ENCODE data around the gene KLHDC8A. TPM values are rescaled to one million over a fixed set of nuclear protein-coding genes. Genes with fewer than 3 reads are reported as not detected.

The KLHDC8A gene
- total and polyA plus RNA-seq, 4 donors, result 9.9 to 56.8 (median 31.0) TPM

DNA sequence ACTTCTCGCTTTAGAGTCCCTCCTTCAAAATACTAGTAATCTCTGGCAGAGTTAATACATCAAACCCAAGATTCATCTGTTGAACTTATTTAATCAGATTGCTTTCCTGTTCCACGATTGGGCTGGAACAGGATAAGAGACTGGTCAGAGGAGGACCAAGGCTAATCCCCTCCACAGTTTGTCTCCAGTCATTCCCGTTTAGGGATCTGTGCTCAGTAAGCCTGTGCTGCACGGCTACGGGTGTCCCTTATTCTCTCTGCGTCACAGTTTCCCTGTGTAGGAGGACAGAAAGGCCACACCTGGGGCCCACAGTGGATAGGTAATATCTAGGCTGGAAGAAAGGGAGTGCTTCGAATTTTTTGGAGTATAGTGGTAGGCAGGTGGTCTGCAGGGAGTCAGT is 18.7 kb downstream of the KLHDC8A start:
- Histone ChIP-seq H3K27ac (ENCODE audit: low read depth, low read length) (no peak overlapping the region), H3K4me1 (ENCODE audit: control insufficient read depth, insufficient read depth, low read length) (peaks cover 13% of the 10 kb centered on the region), H3K27me3 (ENCODE audit: control insufficient read depth, insufficient read depth, low read length) (no peaks in the 10 kb centered on the region), H3K4me3 (ENCODE audit: low read depth, low read length) (no peak overlapping the region), H3K9me3 (ENCODE audit: control insufficient read depth, insufficient read depth, low read length) (no peaks in the 10 kb centered on the region), H3K36me3 (ENCODE audit: control insufficient read depth, insufficient read depth, low read length) (peaks cover 26% of the 10 kb centered on the region)
- DNase-seq (ENCODE audit: low read depth in 4 of 6, low spot score in 6 of 6), result no peak
- WGBS (ENCODE audit: insufficient coverage), result 80% methylated on average over 4 of the region's 7 CpGs

DNA sequence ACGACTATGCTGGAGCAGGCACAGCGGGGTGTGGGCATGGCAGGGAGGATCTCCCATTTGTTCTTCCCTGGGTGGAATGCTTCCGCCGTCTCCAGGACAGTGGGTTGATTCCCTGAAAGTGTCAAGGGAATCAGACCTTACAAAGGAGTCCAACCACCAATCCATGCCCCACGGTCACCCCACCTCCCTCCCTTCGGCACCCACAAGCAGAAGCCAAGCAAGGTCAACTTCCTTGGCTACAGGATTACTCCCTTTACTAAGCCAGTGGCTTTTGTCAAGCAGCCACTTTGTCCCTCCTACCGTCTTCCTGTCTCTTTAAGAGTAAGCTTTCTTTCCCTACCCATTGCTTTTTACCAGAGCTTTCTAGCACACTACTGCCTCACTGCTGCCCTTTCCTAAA is 19.2 kb downstream of the KLHDC8A start:
- WGBS (ENCODE audit: insufficient coverage), result 70% methylated on average over 7 of the region's 7 CpGs
- Histone ChIP-seq H3K27me3 (ENCODE audit: control insufficient read depth, insufficient read depth, low read length) (no peaks in the 10 kb centered on the region), H3K36me3 (ENCODE audit: control insufficient read depth, insufficient read depth, low read length) (peaks cover 22% of the 10 kb centered on the region), H3K4me1 (ENCODE audit: control insufficient read depth, insufficient read depth, low read length) (peaks cover 8% of the 10 kb centered on the region), H3K9me3 (ENCODE audit: control insufficient read depth, insufficient read depth, low read length) (no peaks in the 10 kb centered on the region), H3K4me3 (ENCODE audit: low read depth, low read length) (no peak overlapping the region), H3K27ac (ENCODE audit: low read depth, low read length) (no peak overlapping the region)
- DNase-seq (ENCODE audit: low read depth in 4 of 6, low spot score in 6 of 6), result no peak

DNA sequence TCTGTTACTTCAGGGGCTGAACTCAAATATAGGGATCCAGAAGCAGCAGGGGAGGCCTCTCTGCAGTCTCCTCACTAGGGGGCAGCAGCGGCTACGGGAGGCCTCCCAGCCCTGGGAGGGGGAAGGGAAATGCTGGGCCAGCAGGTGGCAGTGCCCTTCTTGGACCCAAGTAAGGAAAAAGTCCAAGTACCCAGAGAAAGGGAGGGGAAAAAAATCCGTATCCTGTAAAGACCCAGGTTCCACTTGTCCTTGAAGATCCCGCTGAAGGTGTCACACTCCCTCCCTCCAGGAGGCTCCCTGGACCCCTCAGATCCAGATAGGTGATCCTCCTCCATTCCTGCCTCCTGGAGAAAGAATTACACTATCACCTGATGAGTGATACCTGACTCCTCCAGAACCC is 21.0 kb downstream of the KLHDC8A start:
- H3K27ac ChIP-seq (ENCODE audit: low read depth, low read length), result no peak overlapping the region
- no peaks in the 10 kb centered on the region for H3K9me3 ChIP-seq (ENCODE audit: control insufficient read depth, insufficient read depth, low read length)
- peaks cover 5% of the 10 kb centered on the region for H3K4me1 ChIP-seq (ENCODE audit: control insufficient read depth, insufficient read depth, low read length)
- H3K4me3 ChIP-seq (ENCODE audit: low read depth, low read length), result no peak overlapping the region
- H3K36me3 ChIP-seq (ENCODE audit: control insufficient read depth, insufficient read depth, low read length), result peaks cover 22% of the 10 kb centered on the region
- peak in 4 of 6 donors; percentile 74 to 96 (median 88) for DNase-seq (ENCODE audit: low read depth in 4 of 6, low spot score in 6 of 6)
- no peaks in the 10 kb centered on the region for H3K27me3 ChIP-seq (ENCODE audit: control insufficient read depth, insufficient read depth, low read length)
- WGBS (ENCODE audit: insufficient coverage), result 0% methylated on average over 2 of the region's 4 CpGs

DNA sequence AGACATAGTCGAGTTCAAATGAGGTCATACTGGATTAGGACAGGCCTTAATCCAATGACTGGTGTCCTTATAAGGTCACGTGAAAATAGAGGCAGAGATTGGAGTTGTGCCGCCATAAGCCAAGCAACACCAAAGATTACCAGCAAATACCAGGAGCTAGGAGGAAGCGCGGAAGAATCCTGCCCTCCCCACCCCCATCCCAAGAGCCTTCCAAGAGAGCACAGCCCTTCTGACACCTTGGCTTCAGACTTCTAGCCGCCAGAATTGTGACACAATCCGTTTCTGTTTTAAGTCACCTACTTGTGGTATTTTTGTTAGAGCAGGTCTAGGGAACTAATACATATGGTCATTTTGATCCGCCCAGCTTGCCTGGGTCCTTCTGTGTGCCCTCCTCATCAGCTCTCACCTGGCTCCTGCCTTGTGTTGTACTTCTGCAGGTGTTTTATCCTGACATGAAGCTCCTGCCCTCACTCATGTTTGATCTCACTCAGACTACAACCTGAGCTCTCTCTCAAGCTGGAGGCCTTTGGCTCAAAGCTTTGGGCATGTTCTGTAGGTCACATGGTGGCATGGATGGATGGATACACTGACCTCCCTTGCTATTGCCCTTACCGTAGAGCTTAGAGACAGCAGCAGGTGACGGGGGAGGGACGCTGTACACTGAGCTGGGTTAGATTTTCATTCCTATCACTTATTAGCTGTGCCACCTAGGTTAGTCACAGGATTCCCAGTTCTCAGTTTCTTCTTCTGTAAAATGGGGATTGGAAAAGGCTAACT is 24.5 kb downstream of the KLHDC8A start:
- WGBS (ENCODE audit: insufficient coverage), result 74% methylated on average over 3 of the region's 11 CpGs
- H3K4me3 ChIP-seq (ENCODE audit: low read depth, low read length), result no peak overlapping the region
- DNase-seq (ENCODE audit: low read depth in 4 of 6, low spot score in 6 of 6), result no peak
- H3K4me1 ChIP-seq (ENCODE audit: control insufficient read depth, insufficient read depth, low read length), result peaks cover 5% of the 10 kb centered on the region
- H3K27ac ChIP-seq (ENCODE audit: low read depth, low read length), result no peak overlapping the region
- H3K36me3 ChIP-seq (ENCODE audit: control insufficient read depth, insufficient read depth, low read length), result peaks cover 8% of the 10 kb centered on the region
- H3K27me3 ChIP-seq (ENCODE audit: control insufficient read depth, insufficient read depth, low read length), result no peaks in the 10 kb centered on the region
- H3K9me3 ChIP-seq (ENCODE audit: control insufficient read depth, insufficient read depth, low read length), result no peaks in the 10 kb centered on the region

DNA sequence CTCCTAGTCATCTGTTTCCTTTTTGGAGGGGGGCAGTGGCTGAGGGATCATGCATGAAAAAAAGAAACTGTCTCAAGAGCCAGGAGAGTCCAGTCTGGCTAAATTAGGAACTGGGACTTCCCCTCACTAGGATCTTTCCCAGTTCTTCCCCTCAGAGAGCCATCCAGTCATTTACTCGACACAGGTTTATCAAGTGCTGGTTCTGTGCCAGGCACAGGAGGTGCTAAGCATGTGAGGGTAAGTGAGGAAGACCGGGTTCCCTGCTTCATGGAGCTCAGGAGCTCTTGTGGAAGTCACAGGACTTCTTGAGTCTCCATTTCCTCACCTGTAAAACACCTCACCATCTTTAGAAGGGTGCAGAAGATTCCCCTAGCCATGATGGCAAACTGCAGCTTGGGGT is 26.6 kb downstream of the KLHDC8A start:
- no peak overlapping the region for H3K4me3 ChIP-seq (ENCODE audit: low read depth, low read length)
- DNase-seq (ENCODE audit: low read depth in 4 of 6, low spot score in 6 of 6), result no peak
- no peak overlapping the region for H3K27ac ChIP-seq (ENCODE audit: low read depth, low read length)
- peaks cover 2% of the 10 kb centered on the region for H3K4me1 ChIP-seq (ENCODE audit: control insufficient read depth, insufficient read depth, low read length)
- no peaks in the 10 kb centered on the region for H3K36me3 ChIP-seq (ENCODE audit: control insufficient read depth, insufficient read depth, low read length)
- H3K9me3 ChIP-seq (ENCODE audit: control insufficient read depth, insufficient read depth, low read length), result no peaks in the 10 kb centered on the region
- no peaks in the 10 kb centered on the region for H3K27me3 ChIP-seq (ENCODE audit: control insufficient read depth, insufficient read depth, low read length)
- no CpG with 5 or more reads among the region's 2 CpGs for WGBS (ENCODE audit: insufficient coverage)

DNA sequence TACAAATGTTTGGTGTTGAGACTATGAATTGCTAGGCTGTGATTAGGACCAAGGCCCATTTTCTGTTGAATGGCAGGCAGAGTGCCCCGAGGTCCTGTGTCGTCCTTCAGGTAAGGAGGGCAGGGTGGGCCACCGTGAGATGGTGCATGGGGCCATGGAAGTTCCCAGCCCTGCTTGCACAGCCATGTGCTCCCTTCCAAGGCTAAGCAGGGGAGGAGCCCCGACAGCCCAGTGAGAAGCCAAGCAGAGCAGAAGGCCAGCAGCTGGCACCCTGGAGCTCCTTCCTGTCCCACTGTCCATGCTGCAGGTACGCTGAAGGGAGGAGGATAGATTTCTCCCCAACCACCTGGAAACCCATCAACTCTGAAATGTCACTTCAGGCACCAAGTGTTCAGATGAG is 27.0 kb downstream of the KLHDC8A start:
- peaks cover 3% of the 10 kb centered on the region for H3K4me1 ChIP-seq (ENCODE audit: control insufficient read depth, insufficient read depth, low read length)
- 69% methylated on average over 4 of the region's 5 CpGs for WGBS (ENCODE audit: insufficient coverage)
- H3K4me3 ChIP-seq (ENCODE audit: low read depth, low read length), result no peak overlapping the region
- no peak for DNase-seq (ENCODE audit: low read depth in 4 of 6, low spot score in 6 of 6)
- H3K27me3 ChIP-seq (ENCODE audit: control insufficient read depth, insufficient read depth, low read length), result no peaks in the 10 kb centered on the region
- H3K9me3 ChIP-seq (ENCODE audit: control insufficient read depth, insufficient read depth, low read length), result no peaks in the 10 kb centered on the region
- no peaks in the 10 kb centered on the region for H3K36me3 ChIP-seq (ENCODE audit: control insufficient read depth, insufficient read depth, low read length)
- no peak overlapping the region for H3K27ac ChIP-seq (ENCODE audit: low read depth, low read length)

DNA sequence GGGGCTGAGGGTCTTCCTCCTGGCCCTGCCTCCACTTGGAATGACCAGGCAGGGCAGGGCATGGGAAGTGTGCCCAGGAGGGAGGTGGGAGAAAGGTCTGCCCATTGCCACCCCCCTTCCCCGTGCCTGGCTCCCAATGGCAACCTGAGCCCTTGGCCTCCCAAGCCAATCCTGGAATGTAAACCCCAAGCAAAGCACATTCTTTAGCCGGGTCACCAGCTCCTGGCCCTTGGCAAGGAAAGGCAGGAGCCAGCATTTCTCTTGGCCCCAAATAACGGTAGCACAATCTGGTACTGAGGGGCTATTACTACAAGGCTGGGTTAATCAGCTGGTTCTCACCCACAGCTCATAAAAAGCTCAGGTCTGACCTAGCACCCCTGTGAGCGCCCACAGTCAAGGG is 28.2 kb downstream of the KLHDC8A start:
- no peak overlapping the region for H3K4me3 ChIP-seq (ENCODE audit: low read depth, low read length)
- 55% methylated on average over 3 of the region's 4 CpGs for WGBS (ENCODE audit: insufficient coverage)

DNA sequence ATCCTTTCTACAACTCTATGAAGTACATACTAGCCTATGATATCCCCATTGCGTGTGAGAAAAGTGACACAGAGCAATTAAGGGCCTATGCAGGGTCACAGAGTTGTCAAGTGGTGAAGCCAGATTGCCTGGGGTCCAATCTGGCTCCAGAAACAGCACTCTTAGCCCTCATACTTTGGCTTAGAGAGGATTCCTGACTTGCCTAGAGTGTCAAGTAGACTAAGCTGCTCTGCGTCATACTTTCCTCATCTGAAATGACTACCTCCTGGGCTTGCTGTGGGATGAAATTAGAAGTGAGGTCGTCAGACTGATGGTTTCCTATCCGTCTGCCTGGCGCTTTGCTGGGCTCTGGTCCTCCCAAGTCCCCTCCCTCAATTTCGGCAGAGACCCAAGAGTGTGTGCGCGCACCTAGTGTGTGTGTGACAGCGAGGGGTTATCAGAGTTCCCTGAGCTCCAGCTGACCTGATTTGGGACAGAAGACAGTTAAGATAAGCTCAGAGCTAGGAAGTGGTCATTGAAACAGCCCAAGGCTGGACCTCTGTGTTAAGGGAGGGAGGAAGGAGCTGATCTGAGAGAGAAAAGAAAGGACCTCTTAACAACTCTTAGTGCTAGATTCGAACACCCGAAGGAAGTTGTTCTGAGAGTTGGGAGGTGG is 29.8 kb downstream of the KLHDC8A start:
- no peak overlapping the region for H3K4me3 ChIP-seq (ENCODE audit: low read depth, low read length)
- H3K36me3 ChIP-seq (ENCODE audit: control insufficient read depth, insufficient read depth, low read length), result no peaks in the 10 kb centered on the region
- H3K9me3 ChIP-seq (ENCODE audit: control insufficient read depth, insufficient read depth, low read length), result no peaks in the 10 kb centered on the region
- no peaks in the 10 kb centered on the region for H3K27me3 ChIP-seq (ENCODE audit: control insufficient read depth, insufficient read depth, low read length)
- WGBS (ENCODE audit: insufficient coverage), result 86% methylated on average over 9 of the region's 11 CpGs
- H3K4me1 ChIP-seq (ENCODE audit: control insufficient read depth, insufficient read depth, low read length), result peaks cover 3% of the 10 kb centered on the region
- no peak for DNase-seq (ENCODE audit: low read depth in 4 of 6, low spot score in 6 of 6)
- no peak overlapping the region for H3K27ac ChIP-seq (ENCODE audit: low read depth, low read length)

More for the DNA sequence above, 28.2 kb downstream of the KLHDC8A start:
- H3K27me3 ChIP-seq (ENCODE audit: control insufficient read depth, insufficient read depth, low read length), result no peaks in the 10 kb centered on the region
- no peaks in the 10 kb centered on the region for H3K36me3 ChIP-seq (ENCODE audit: control insufficient read depth, insufficient read depth, low read length)
- no peak for DNase-seq (ENCODE audit: low read depth in 4 of 6, low spot score in 6 of 6)
- no peaks in the 10 kb centered on the region for H3K9me3 ChIP-seq (ENCODE audit: control insufficient read depth, insufficient read depth, low read length)
- peaks cover 3% of the 10 kb centered on the region for H3K4me1 ChIP-seq (ENCODE audit: control insufficient read depth, insufficient read depth, low read length)
- H3K27ac ChIP-seq (ENCODE audit: low read depth, low read length), result no peak overlapping the region

DNA sequence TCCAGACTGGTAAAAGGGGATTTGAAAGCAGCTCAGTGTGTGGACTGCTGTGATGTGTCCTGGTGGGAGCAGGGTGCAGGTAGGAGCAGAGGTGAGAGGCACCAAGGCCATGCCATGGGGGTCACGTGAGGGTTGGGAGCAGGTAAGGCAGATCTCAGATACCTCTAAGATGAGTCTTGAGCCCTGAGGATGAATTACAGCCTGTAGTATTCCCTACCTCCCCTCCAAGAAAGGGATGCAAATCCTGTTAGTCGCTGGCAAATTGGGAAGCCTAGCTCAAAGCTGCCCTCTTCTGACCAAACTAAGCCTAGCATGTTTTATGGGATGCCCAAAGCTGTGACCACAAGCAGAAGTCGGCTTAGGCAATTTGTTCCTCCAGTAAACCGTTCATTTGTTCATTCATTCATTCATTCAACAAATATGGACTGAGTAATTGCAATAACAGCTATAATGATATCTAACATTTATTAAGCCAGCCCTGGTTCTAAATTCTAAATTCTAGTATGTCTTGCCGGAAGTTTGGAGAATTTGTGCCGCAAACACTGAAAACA is 31.3 kb downstream of the KLHDC8A start:
- DNase-seq (ENCODE audit: low read depth in 4 of 6, low spot score in 6 of 6), result peak in 2 of 6 donors; percentile 91 to 92
- WGBS (ENCODE audit: insufficient coverage), result 0% methylated on average over 2 of the region's 6 CpGs
- H3K27ac ChIP-seq (ENCODE audit: low read depth, low read length), result no peak overlapping the region
- no peak overlapping the region for H3K4me3 ChIP-seq (ENCODE audit: low read depth, low read length)
- H3K36me3 ChIP-seq (ENCODE audit: control insufficient read depth, insufficient read depth, low read length), result no peaks in the 10 kb centered on the region
- peaks cover 12% of the 10 kb centered on the region for H3K4me1 ChIP-seq (ENCODE audit: control insufficient read depth, insufficient read depth, low read length)
- H3K27me3 ChIP-seq (ENCODE audit: control insufficient read depth, insufficient read depth, low read length), result no peaks in the 10 kb centered on the region
- no peaks in the 10 kb centered on the region for H3K9me3 ChIP-seq (ENCODE audit: control insufficient read depth, insufficient read depth, low read length)

Data from spinal cord (tissue), 10 donors.